Activated T-helper 17 cell treated with anti-CD3 and anti-CD28 coated beads, Interleukin-2, amount 50 U/mL, for 72 hours (primary cell): Measurements from ENCODE around the gene SHISAL2A. TPM values are rescaled to one million over a fixed set of nuclear protein-coding genes. Genes with fewer than 3 reads are reported as not detected.

Experiments used
- ATAC-seq: fragments of 150-1000 bp; cut with Tn5 transposase; replicated peaks from 2 replicates; pipeline ENCODE4 v1.10.0; 2021; ENCODE audit warnings: mild to moderate bottlenecking, moderate library complexity
- H3K27ac Mint-ChIP-seq: one replicate; pipeline ENCODE4 v1.8.0; 2022; ENCODE audit warnings: mixed read lengths
- H3K27me3 Mint-ChIP-seq: one replicate; pipeline ENCODE4 v1.8.0; 2022; ENCODE audit warnings: mixed read lengths
- H3K36me3 Mint-ChIP-seq: one replicate; pipeline ENCODE4 v1.8.0; 2022; ENCODE audit warnings: low read depth, mild to moderate bottlenecking, mixed read lengths
- H3K4me1 Mint-ChIP-seq: one replicate; pipeline ENCODE4 v1.8.0; 2022; ENCODE audit warnings: mixed read lengths
- H3K4me3 Mint-ChIP-seq: one replicate; pipeline ENCODE4 v1.8.0; 2022; ENCODE audit warnings: mild to moderate bottlenecking, mixed read lengths
- H3K9me3 Mint-ChIP-seq: one replicate; pipeline ENCODE4 v1.8.0; 2022; ENCODE audit warnings: mixed read lengths
- total RNA-seq, 2 donors: library from RNA; stranded (reverse); gene quantifications; one replicate each; pipeline ENCODE4 v1.2.3, GENCODE V29; 2022

Gene SHISAL2A
- total RNA-seq, 2 donors from 2014 or later: 7.1 to 8.9 TPM

- Mint-ChIP-seq H3K9me3 (no peaks in the 10 kb centered on the region), H3K4me3 (peak overlapping the region; percentile 92), H3K36me3 (peaks cover 20% of the 10 kb centered on the region), H3K27ac (peak overlapping the region; percentile 98), H3K27me3 (no peaks in the 10 kb centered on the region), H3K4me1 (peaks cover 16% of the 10 kb centered on the region)
- ATAC-seq: peak; percentile 43
Measured at GRCh38 chr1:52602856-52603600, 29.9 kb upstream of the SHISAL2A start.

GRCh38 chr1:52603630-52604029, 29.3 kb upstream of the SHISAL2A start:
- Mint-ChIP-seq H3K9me3 (no peaks in the 10 kb centered on the region), H3K4me1 (peaks cover 16% of the 10 kb centered on the region), H3K4me3 (peak overlapping the region; percentile 92), H3K27me3 (no peaks in the 10 kb centered on the region), H3K27ac (peak overlapping the region; percentile 98), H3K36me3 (peaks cover 26% of the 10 kb centered on the region)
- no peak for ATAC-seq

GRCh38 chr1:52604063-52604770, 28.8 kb upstream of the SHISAL2A start:
- no peaks in the 10 kb centered on the region for H3K9me3 Mint-ChIP-seq
- no peaks in the 10 kb centered on the region for H3K27me3 Mint-ChIP-seq
- peak overlapping the region; percentile 98 for H3K27ac Mint-ChIP-seq
- H3K4me3 Mint-ChIP-seq: peak overlapping the region; percentile 92
- peaks cover 16% of the 10 kb centered on the region for H3K4me1 Mint-ChIP-seq
- ATAC-seq: no peak
- peaks cover 32% of the 10 kb centered on the region for H3K36me3 Mint-ChIP-seq

- H3K4me1 Mint-ChIP-seq: peaks cover 12% of the 10 kb centered on the region
- H3K27ac Mint-ChIP-seq: peak overlapping the region; percentile 25
- no peaks in the 10 kb centered on the region for H3K9me3 Mint-ChIP-seq
- no peaks in the 10 kb centered on the region for H3K27me3 Mint-ChIP-seq
- H3K4me3 Mint-ChIP-seq: no peak overlapping the region
- peaks cover 4% of the 10 kb centered on the region for H3K36me3 Mint-ChIP-seq
- ATAC-seq: no peak
Measured at GRCh38 chr1:52613636-52614373, 19.2 kb upstream of the SHISAL2A start.

- H3K4me1 Mint-ChIP-seq: peaks cover 12% of the 10 kb centered on the region
- no peaks in the 10 kb centered on the region for H3K27me3 Mint-ChIP-seq
- no peak overlapping the region for H3K4me3 Mint-ChIP-seq
- no peaks in the 10 kb centered on the region for H3K9me3 Mint-ChIP-seq
- no peak for ATAC-seq
- H3K36me3 Mint-ChIP-seq: no peaks in the 10 kb centered on the region
- no peak overlapping the region for H3K27ac Mint-ChIP-seq
Measured at GRCh38 chr1:52614671-52615070, 18.3 kb upstream of the SHISAL2A start.

GRCh38 chr1:52615489-52616042, 17.4 kb upstream of the SHISAL2A start:
- Mint-ChIP-seq H3K9me3 (no peaks in the 10 kb centered on the region), H3K4me1 (peaks cover 12% of the 10 kb centered on the region), H3K36me3 (peaks cover 6% of the 10 kb centered on the region), H3K27me3 (no peaks in the 10 kb centered on the region), H3K27ac (peak overlapping the region; percentile 50), H3K4me3 (no peak overlapping the region)
- ATAC-seq: no peak

- Mint-ChIP-seq H3K36me3 (peaks cover 9% of the 10 kb centered on the region), H3K4me3 (no peak overlapping the region), H3K4me1 (no peaks in the 10 kb centered on the region), H3K27me3 (no peaks in the 10 kb centered on the region), H3K27ac (no peak overlapping the region), H3K9me3 (no peaks in the 10 kb centered on the region)
- ATAC-seq: no peak
Measured at GRCh38 chr1:52621950-52622349, 11.0 kb upstream of the SHISAL2A start.

- H3K4me3 Mint-ChIP-seq: no peak overlapping the region
- no peak overlapping the region for H3K27ac Mint-ChIP-seq
- H3K9me3 Mint-ChIP-seq: no peaks in the 10 kb centered on the region
- no peaks in the 10 kb centered on the region for H3K27me3 Mint-ChIP-seq
- no peak for ATAC-seq
- H3K4me1 Mint-ChIP-seq: no peaks in the 10 kb centered on the region
- peaks cover 9% of the 10 kb centered on the region for H3K36me3 Mint-ChIP-seq
Measured at GRCh38 chr1:52623812-52624211, 9.2 kb upstream of the SHISAL2A start.

- Mint-ChIP-seq H3K27ac (no peak overlapping the region), H3K4me3 (no peak overlapping the region), H3K27me3 (no peaks in the 10 kb centered on the region), H3K9me3 (no peaks in the 10 kb centered on the region), H3K4me1 (no peaks in the 10 kb centered on the region), H3K36me3 (no peaks in the 10 kb centered on the region)
- no peak for ATAC-seq
Measured at GRCh38 chr1:52627028-52627427, 5.9 kb upstream of the SHISAL2A start.

- Mint-ChIP-seq H3K4me1 (peaks cover 3% of the 10 kb centered on the region), H3K4me3 (no peak overlapping the region), H3K9me3 (no peaks in the 10 kb centered on the region), H3K27me3 (no peaks in the 10 kb centered on the region), H3K27ac (no peak overlapping the region), H3K36me3 (peaks cover 3% of the 10 kb centered on the region)
- no peak for ATAC-seq
Measured at GRCh38 chr1:52628614-52629324, 4.2 kb upstream of the SHISAL2A start.

- Mint-ChIP-seq H3K9me3 (no peaks in the 10 kb centered on the region), H3K4me1 (peaks cover 8% of the 10 kb centered on the region), H3K27me3 (no peaks in the 10 kb centered on the region), H3K27ac (no peak overlapping the region), H3K36me3 (peaks cover 7% of the 10 kb centered on the region), H3K4me3 (no peak overlapping the region)
- ATAC-seq: no peak
Measured at GRCh38 chr1:52629325-52629643, 3.7 kb upstream of the SHISAL2A start.

GRCh38 chr1:52629667-52630066, 3.3 kb upstream of the SHISAL2A start:
- H3K36me3 Mint-ChIP-seq: peaks cover 7% of the 10 kb centered on the region
- H3K27me3 Mint-ChIP-seq: no peaks in the 10 kb centered on the region
- H3K9me3 Mint-ChIP-seq: no peaks in the 10 kb centered on the region
- ATAC-seq: no peak
- peaks cover 10% of the 10 kb centered on the region for H3K4me1 Mint-ChIP-seq
- H3K27ac Mint-ChIP-seq: no peak overlapping the region
- H3K4me3 Mint-ChIP-seq: no peak overlapping the region

- peaks cover 21% of the 10 kb centered on the region for H3K4me1 Mint-ChIP-seq
- peak overlapping the region; percentile 78 for H3K4me3 Mint-ChIP-seq
- no peak for ATAC-seq
- no peaks in the 10 kb centered on the region for H3K27me3 Mint-ChIP-seq
- H3K27ac Mint-ChIP-seq: peak overlapping the region; percentile 86
- no peaks in the 10 kb centered on the region for H3K9me3 Mint-ChIP-seq
- H3K36me3 Mint-ChIP-seq: peaks cover 7% of the 10 kb centered on the region
Measured at GRCh38 chr1:52631759-52632331, 1.1 kb upstream of the SHISAL2A start.

- ATAC-seq: peak; percentile 10
- H3K4me1 Mint-ChIP-seq: peaks cover 33% of the 10 kb centered on the region
- no peaks in the 10 kb centered on the region for H3K9me3 Mint-ChIP-seq
Measured at GRCh38 chr1:52633291-52633754, 355 bp downstream of the SHISAL2A start.

More at GRCh38 chr1:52633291-52633754, 355 bp downstream of the SHISAL2A start:
- Mint-ChIP-seq H3K4me3 (peak overlapping the region; percentile 78), H3K36me3 (peaks cover 7% of the 10 kb centered on the region), H3K27ac (peak overlapping the region; percentile 83), H3K27me3 (no peaks in the 10 kb centered on the region)
